Stimulated activated CD4-positive, alpha-beta T cell treated with anti-CD3 and anti-CD28 coated beads, Interleukin-15, amount 100 ng/mL, for 1 hour (primary cell): ENCODE data around the gene ERG.

Experiments used
- DNase-seq, 2 donors: peaks; one replicate each; pipeline ENCODE4 v3.0.0-alpha.2; 2020; ENCODE audit warnings: low read depth in 1 of 2, low spot score in 1 of 2

ERG gene

GRCh38 chr21:38359835-38360234, 138.4 kb downstream of the ERG start:
- no peak for DNase-seq

DNA sequence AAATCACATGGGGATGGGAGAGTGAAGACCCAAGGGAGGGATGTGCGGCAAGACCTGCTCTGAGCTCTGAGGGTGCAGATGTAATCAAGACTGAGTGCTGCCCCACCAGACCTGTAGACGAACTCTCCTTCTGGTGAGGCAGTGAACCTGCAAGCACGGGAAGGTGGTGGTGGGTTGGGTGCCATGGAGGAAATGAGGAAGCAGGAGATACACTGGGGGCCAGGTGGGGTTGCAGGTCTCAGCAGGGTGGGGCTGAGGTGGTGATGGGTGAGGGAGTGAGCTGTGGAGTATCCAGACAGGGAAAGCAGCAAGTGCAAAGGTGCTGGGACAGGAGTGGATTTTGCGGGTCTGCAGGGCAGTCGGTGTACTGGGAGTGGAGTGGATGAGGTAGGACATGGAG, 139.2 kb downstream of the ERG start:
- DNase-seq: no peak

- no peak for DNase-seq
Observed at GRCh38 chr21:38358666-38359065, 139.6 kb downstream of the ERG start.

GRCh38 chr21:38358098-38358497, 140.2 kb downstream of the ERG start:
- no peak for DNase-seq

DNA sequence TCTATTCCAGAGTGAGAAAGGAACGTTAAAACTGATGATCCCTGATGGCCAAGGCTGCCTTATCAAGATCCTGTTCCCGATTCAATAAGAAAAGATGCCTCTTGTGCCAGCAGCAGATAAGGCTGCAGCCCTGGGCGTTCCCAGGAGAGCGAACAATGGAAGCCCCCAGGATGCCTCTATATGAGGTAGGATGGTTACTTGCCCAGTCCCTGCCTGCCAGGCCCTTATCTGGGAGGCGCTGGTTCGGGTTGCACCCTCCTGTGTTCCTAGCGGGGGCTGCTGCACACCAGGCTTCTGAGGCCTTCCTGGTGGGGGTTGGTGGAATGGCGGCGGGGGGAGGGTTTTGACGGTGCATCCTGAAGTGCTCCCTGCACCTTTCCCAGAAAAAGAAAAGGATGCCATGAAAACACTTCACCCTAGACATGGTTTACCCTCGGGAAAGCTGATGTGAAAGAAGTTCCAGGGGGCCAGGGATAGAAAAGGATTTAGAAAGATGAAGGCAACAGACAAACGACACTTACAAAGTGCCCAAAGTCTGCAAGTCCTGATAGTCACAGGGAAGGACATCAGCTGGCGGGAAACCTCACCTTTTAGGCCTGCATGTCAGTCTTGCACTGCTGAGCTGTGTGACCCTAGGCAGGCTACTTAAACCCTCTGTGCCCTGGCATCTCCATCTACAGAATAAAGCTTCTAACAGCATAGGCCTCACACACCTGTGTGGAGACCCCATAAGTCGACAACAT, 141.2 kb downstream of the ERG start:
- no peak for DNase-seq

DNA sequence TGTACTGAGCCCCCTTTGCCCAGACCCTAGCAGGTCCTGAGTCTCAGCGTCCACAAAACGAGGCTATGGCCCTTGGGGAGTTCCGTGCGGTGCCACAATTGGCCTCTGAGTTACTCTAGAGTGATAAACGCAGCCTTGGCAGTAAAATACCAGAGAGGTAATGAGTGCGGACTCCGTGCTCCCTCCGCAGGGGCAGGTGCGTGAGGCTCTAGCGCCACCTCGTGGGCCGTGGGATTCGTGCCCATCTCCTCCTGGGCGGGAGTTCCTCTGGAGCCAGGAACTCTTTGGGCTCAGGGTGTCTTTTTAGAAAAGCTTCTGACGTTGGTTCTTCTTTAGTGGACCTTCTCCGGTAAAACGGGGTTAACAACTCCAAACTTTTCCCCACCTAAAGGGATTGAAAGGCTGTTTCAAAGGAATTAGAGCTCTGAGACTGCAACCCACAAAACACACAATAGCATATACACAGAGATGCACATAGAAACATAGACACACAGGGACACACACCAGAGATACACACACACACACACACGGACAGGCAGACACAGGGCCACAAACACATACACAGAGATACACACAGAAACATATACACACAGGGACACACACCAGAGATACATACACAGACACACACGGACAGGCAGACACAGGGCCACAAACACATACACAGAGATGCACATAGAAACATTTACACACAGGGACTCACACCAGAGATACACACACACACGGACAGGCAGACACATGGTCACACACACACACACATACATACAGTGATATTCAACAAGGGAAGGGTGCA, 142.1 kb downstream of the ERG start:
- DNase-seq: peak; percentile 45 to 66

- DNase-seq: no peak
Observed at GRCh38 chr21:38355353-38355752, 142.9 kb downstream of the ERG start.

- DNase-seq: no peak
Observed at GRCh38 chr21:38354746-38355145, 143.5 kb downstream of the ERG start.

DNA sequence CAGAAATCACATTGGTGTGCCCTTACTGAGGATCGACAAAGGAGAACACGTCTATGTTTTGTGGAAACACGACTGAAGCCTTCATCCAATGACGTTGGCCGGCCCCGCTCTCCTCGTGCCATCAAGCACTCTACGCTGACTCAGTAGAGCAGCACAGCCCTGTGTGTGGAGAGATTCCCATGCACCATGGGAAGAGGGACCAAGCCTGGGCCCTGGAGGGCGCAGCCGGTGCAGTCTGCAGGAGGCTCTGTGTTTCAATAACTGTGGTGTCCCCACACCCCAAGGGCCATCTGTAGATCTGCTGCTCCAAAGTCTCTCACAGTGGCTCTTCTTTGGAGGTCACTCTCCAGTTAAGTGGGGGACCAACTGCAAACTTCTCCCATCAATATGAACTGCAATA, 144.0 kb downstream of the ERG start:
- DNase-seq: no peak

GRCh38 chr21:38352536-38353219, 145.6 kb downstream of the ERG start:
- DNase-seq: peak in 1 of 2 donors; percentile 11

DNA sequence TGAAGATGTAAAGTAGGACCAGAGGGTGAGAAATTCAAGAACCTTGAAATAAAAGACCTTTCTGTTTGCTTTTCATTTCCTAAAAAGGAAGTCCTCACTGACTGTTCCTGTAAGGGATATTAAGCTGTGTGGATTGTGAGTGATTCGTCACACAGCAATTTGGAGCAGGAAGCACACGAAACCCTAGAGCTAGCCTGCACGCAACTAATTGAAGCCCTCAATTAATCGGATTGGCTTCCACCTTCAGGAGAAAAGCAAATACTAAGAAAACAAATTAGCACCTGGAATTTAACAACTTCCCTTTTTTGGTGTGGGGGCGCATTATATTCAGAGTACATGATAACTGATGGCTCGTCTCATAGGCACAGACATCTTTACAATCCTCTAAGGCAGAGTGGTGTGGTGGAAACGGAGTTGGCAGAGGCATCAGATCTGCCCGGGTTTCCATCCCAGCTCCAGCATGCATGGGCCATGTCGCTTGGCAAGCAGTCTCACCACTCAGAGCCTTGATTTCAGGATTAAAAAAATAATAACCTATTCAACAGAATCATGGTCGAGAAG, 146.2 kb downstream of the ERG start:
- no peak for DNase-seq

- DNase-seq: no peak
Observed at GRCh38 chr21:38351176-38351959, 146.9 kb downstream of the ERG start.

DNA sequence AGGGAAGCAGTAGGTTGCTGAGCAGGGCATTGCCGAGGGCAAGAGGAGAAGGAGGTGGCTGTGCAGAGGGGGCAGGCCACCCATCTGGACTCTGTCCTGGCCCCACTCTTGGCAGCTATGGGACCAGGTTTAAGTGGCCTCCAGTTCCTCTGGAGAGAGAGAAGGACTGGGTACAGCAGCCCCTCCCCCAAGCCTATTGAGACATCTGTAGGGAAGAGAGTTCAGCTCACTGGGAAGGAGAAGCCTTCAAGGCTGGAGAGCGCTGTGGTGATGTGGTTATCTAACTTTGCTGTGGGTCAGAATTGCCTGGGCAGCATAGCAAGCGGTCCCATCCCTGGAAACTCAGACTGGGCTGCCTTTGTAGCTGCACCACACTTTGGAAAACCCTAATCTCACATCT, 147.6 kb downstream of the ERG start:
- no peak for DNase-seq

DNA sequence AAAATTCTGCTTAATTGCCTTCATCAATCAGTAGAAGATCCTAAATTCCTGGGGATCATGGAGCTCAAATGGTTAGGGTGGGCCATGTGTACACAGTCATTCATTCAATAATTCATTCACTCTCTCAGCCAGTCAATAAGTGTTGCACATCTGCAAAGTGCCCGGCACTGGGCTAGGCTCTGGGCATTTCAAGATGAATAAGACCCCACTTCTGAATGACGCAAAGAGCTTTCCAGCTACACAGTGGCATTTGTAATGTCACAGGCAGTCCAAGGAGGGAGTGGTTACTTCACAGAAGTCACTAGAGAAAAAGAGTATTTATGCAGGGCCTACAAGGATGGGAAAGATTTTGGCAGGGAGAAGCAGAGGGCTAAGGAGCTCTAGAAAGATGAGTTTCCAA, 148.3 kb downstream of the ERG start:
- DNase-seq: no peak

DNA sequence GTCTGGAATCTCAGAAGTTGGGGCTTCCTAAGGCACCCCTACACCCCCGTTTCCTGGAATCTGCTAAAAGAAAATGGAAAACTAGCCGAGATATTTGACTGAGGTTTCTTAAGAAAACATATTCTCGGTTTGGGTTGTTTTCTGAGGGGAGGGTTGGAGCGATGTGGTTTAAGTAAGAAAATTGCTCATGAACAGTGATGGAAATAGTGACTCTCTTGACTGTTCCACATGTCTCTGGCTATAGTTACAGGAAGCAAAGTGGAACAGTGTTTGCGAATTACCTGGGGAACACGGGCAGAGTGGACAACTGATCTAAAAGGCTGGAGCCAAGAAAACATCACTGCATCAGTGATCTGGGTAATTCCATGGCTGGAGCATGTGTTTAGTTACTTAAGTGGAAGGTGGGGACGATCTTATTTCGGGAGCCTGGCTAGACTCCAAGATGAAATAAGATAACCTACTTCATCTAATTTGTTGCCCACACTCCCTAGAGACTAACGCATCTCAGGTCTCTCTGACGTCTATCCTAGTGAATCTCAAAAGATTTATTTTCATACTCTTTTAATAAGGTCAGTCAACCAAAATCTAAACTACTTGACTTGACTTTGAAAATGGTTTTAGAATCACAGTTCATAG, 149.0 kb downstream of the ERG start:
- DNase-seq: no peak

GRCh38 chr21:38346286-38346685, 152.0 kb downstream of the ERG start:
- DNase-seq: no peak

DNA sequence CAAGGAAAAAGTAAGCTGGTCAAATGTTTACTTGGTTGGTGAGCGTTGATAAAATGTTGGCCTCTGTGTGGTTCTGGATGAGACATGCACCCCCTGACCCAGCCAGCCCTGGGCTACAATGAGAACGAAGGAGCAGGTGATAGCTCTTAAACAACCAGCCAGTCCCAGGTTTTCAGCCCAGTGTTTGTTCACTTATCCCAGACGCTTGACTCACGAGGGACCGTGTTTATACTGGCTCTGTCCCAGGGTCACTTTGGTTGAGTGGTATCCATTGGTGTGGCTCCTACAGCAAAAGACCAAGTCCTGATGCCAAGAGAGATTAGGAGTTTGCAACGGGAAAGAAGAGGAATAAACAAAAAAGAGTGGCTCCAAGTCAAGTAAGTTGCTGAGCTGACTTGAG, 154.6 kb downstream of the ERG start:
- DNase-seq: no peak

GRCh38 chr21:38342739-38343138, 155.5 kb downstream of the ERG start:
- DNase-seq: no peak

DNA sequence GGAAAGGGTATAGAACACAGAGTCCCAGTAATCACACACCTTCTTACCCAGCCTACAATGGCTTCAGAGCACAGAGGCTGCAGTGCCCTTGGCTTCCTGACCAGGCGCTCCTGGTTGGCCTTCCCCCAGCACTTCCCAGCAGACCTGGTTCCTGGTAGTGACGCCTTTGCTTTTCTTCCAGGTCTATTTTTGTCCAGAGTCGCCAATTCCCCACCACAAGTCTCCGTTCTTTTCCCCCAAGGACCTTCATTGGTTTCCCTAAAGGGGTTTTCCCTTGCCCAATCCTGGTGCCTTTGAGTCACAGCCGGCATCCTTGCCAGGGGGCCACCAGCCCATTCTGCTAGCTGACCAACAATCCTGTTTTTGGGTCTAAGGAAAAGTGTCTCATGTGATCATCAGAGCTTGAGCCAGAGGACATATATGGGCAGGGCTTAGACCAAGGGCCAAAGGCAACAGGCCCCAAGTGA, 156.7 kb downstream of the ERG start:
- DNase-seq: no peak

- no peak for DNase-seq
Observed at GRCh38 chr21:38340131-38340530, 158.1 kb downstream of the ERG start.
